HEK293 (cell line): Measurements from ENCODE around the gene BBS9.

ENCODE experiments used
- CTCF ChIA-PET: fragments of 350-600 bp; formaldehyde crosslinking; extraction: SDS; loops from one replicate; lab custom pipeline; 2021; ENCODE audit warnings: antibody characterized with exemption; lab: Yijun Ruan, JAX
- POLR2A ChIA-PET: fragments of 300-600 bp; formaldehyde crosslinking; extraction: SDS; loops from one replicate; lab custom pipeline; 2020; ENCODE audit warnings: antibody characterized with exemption, inconsistent platforms; lab: Yijun Ruan, JAX
- H3K27ac ChIP-seq: fragments of 200-500 bp; sonication (Bioruptor generic); 2 replicates; pipeline ENCODE4 v1.5.1; 2014; ENCODE audit warnings: low read depth, low read length, control low read depth, inconsistent platforms; ENCODE audit errors: extremely low read depth
- H3K36me3 ChIP-seq, 2 experiments: fragments of 200-500 bp in 1 of 2; sonication (Bioruptor generic) in 1 of 2; 1 replicate in 1 of 2; 2 replicates in 1 of 2; pipeline ENCODE4 v1.5.1; 2014 to 2017; ENCODE audit warnings: inconsistent platforms in 2 of 2, low read length in 2 of 2; ENCODE audit not compliant: control insufficient read depth in 2 of 2, insufficient read depth in 1 of 2
- H3K4me1 ChIP-seq: fragments of 200-500 bp; sonication (Bioruptor generic); 2 replicates; pipeline ENCODE4 v1.5.1; 2014; ENCODE audit warnings: mild to moderate bottlenecking, low read length, inconsistent platforms; ENCODE audit not compliant: control insufficient read depth, insufficient read depth
- H3K4me3 ChIP-seq: 2 replicates; pipeline ENCODE4 v1.5.1; 2011; ENCODE audit warnings: low read depth, mild to moderate bottlenecking, control low read depth, low read length, moderate library complexity
- H3K9me3 ChIP-seq: fragments of 200-500 bp; sonication (Bioruptor generic); 2 replicates; pipeline ENCODE4 v1.5.1; 2014; ENCODE audit warnings: low read depth, low read length, inconsistent platforms; ENCODE audit not compliant: control insufficient read depth, insufficient read depth
- BCL11B ChIP-seq: fragments of 450-650 bp; formaldehyde crosslinking; IDR thresholded peaks from 2 replicates; pipeline ENCODE4 v1.5.1; 2016; ENCODE audit warnings: low read depth, missing biosample characterization, missing genetic modification characterization
- KLF7 ChIP-seq: fragments of 450-650 bp; formaldehyde crosslinking; IDR thresholded peaks from 2 replicates; pipeline ENCODE4 v1.5.1; 2016; ENCODE audit warnings: missing biosample characterization, missing genetic modification characterization, borderline replicate concordance
- OSR2 ChIP-seq: fragments of 450-650 bp; formaldehyde crosslinking; IDR thresholded peaks from 2 replicates; pipeline ENCODE4 v1.5.1; 2016; ENCODE audit warnings: missing biosample characterization, missing genetic modification characterization
- SP7 ChIP-seq: fragments of 450-650 bp; formaldehyde crosslinking; IDR thresholded peaks from 2 replicates; pipeline ENCODE4 v1.5.1; 2016; ENCODE audit warnings: missing biosample characterization, missing genetic modification characterization
- TCF7L2 ChIP-seq: IDR thresholded peaks from 2 replicates; pipeline ENCODE4 v1.6.1; 2011; ENCODE audit warnings: low read depth, mild to moderate bottlenecking, inconsistent platforms, low read length, moderate library complexity, borderline replicate concordance
- WT1 ChIP-seq: fragments of 450-650 bp; formaldehyde crosslinking; IDR thresholded peaks from 2 replicates; pipeline ENCODE4 v1.5.1; 2016; ENCODE audit warnings: missing biosample characterization, missing genetic modification characterization
- ZNF132 ChIP-seq: fragments of 450-650 bp; formaldehyde crosslinking; IDR thresholded peaks from 2 replicates; pipeline ENCODE4 v1.5.1; 2017; ENCODE audit warnings: missing biosample characterization, missing genetic modification characterization, borderline replicate concordance
- ZNF19 ChIP-seq: fragments of 450-650 bp; formaldehyde crosslinking; IDR thresholded peaks from 2 replicates; pipeline ENCODE4; 2016; ENCODE audit warnings: missing biosample characterization, missing genetic modification characterization, low read depth
- ZNF558 ChIP-seq: fragments of 450-650 bp; formaldehyde crosslinking; IDR thresholded peaks from 2 replicates; pipeline ENCODE4 v1.5.1; 2016; ENCODE audit warnings: missing biosample characterization, missing genetic modification characterization
- ZNF561 ChIP-seq: fragments of 450-650 bp; IDR thresholded peaks from 2 replicates; pipeline ENCODE4 v1.5.1; 2018; ENCODE audit warnings: missing biosample characterization, missing genetic modification characterization, borderline replicate concordance
- ZSCAN16 ChIP-seq: fragments of 450-650 bp; formaldehyde crosslinking; IDR thresholded peaks from 2 replicates; pipeline ENCODE4 v1.5.1; 2016; ENCODE audit warnings: missing biosample characterization, missing genetic modification characterization
- ZSCAN30 ChIP-seq: fragments of 450-650 bp; IDR thresholded peaks from 2 replicates; pipeline ENCODE4 v1.5.1; 2018; ENCODE audit warnings: missing biosample characterization, mild to moderate bottlenecking, missing genetic modification characterization, moderate library complexity
- TF ChIP-seq, protein P1 (sequence below): fragments of 450-650 bp; formaldehyde crosslinking; IDR thresholded peaks from 2 replicates; pipeline ENCODE4 v1.5.1; 2016; ENCODE audit warnings: missing biosample characterization, missing genetic modification characterization, low read depth
- TF ChIP-seq, protein P2 (sequence below): fragments of 450-650 bp; formaldehyde crosslinking; IDR thresholded peaks from 2 replicates; pipeline ENCODE4 v1.5.1; 2016; ENCODE audit warnings: missing biosample characterization, missing genetic modification characterization, borderline replicate concordance
- TF ChIP-seq, protein P3 (sequence below): fragments of 450-650 bp; formaldehyde crosslinking; IDR thresholded peaks from 2 replicates; pipeline ENCODE4 v1.5.1; 2016; ENCODE audit warnings: missing biosample characterization, missing genetic modification characterization
- TF ChIP-seq, protein P4 (sequence below): fragments of 450-650 bp; formaldehyde crosslinking; IDR thresholded peaks from 2 replicates; pipeline ENCODE4 v1.5.1; 2016; ENCODE audit warnings: missing biosample characterization, missing genetic modification characterization
- TF ChIP-seq, protein P5 (sequence below): fragments of 450-650 bp; IDR thresholded peaks from 2 replicates; pipeline ENCODE4 v1.5.1; 2018; ENCODE audit warnings: missing biosample characterization, mild to moderate bottlenecking, missing genetic modification characterization
- TF ChIP-seq, protein P6 (sequence below): fragments of 450-650 bp; formaldehyde crosslinking; IDR thresholded peaks from 2 replicates; pipeline ENCODE4 v1.5.1; 2017; ENCODE audit warnings: missing biosample characterization, missing genetic modification characterization

Gene BBS9

DNA sequence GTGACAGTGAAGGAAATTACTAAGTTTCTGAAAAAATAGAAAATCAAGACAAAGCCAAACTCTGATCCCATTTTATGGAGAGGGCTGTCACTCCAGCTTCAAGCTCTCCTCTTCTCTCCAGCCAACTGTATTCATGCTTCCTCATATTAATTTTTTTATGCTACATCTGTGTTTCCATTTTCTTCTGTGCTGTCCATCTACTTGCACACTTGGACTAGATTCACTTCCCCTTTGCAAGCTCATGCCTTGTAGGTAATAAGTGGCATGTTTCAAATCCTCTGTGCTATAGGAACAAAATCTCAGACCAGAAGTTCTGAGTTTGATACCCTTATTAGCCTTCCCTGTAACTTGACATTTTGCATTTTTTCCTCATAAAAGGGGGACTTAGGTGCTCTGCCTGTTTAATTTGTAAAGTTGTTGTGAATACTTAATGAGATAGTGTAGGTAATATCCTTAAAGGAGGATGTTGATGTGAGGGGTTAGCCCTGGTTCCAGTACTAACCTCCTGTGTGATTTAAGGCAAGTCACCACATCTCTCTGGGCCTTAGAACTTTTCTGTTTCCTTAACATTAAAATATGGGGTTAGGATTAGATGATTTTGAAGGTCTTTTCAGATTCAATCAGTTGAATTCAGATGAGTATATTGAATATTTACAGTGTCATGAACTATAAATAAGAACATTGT lies 358.8 kb downstream of the BBS9 start (continued):
- TF ChIP-seq, protein P1, sequence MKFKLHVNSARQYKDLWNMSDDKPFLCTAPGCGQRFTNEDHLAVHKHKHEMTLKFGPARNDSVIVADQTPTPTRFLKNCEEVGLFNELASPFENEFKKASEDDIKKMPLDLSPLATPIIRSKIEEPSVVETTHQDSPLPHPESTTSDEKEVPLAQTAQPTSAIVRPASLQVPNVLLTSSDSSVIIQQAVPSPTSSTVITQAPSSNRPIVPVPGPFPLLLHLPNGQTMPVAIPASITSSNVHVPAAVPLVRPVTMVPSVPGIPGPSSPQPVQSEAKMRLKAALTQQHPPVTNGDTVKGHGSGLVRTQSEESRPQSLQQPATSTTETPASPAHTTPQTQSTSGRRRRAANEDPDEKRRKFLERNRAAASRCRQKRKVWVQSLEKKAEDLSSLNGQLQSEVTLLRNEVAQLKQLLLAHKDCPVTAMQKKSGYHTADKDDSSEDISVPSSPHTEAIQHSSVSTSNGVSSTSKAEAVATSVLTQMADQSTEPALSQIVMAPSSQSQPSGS: no peak
- no peak for TF ChIP-seq ZNF561 (tag by site-specific recombination)
- no peak for TF ChIP-seq ZNF132 (tag by site-specific recombination)
- TF ChIP-seq, protein P2, sequence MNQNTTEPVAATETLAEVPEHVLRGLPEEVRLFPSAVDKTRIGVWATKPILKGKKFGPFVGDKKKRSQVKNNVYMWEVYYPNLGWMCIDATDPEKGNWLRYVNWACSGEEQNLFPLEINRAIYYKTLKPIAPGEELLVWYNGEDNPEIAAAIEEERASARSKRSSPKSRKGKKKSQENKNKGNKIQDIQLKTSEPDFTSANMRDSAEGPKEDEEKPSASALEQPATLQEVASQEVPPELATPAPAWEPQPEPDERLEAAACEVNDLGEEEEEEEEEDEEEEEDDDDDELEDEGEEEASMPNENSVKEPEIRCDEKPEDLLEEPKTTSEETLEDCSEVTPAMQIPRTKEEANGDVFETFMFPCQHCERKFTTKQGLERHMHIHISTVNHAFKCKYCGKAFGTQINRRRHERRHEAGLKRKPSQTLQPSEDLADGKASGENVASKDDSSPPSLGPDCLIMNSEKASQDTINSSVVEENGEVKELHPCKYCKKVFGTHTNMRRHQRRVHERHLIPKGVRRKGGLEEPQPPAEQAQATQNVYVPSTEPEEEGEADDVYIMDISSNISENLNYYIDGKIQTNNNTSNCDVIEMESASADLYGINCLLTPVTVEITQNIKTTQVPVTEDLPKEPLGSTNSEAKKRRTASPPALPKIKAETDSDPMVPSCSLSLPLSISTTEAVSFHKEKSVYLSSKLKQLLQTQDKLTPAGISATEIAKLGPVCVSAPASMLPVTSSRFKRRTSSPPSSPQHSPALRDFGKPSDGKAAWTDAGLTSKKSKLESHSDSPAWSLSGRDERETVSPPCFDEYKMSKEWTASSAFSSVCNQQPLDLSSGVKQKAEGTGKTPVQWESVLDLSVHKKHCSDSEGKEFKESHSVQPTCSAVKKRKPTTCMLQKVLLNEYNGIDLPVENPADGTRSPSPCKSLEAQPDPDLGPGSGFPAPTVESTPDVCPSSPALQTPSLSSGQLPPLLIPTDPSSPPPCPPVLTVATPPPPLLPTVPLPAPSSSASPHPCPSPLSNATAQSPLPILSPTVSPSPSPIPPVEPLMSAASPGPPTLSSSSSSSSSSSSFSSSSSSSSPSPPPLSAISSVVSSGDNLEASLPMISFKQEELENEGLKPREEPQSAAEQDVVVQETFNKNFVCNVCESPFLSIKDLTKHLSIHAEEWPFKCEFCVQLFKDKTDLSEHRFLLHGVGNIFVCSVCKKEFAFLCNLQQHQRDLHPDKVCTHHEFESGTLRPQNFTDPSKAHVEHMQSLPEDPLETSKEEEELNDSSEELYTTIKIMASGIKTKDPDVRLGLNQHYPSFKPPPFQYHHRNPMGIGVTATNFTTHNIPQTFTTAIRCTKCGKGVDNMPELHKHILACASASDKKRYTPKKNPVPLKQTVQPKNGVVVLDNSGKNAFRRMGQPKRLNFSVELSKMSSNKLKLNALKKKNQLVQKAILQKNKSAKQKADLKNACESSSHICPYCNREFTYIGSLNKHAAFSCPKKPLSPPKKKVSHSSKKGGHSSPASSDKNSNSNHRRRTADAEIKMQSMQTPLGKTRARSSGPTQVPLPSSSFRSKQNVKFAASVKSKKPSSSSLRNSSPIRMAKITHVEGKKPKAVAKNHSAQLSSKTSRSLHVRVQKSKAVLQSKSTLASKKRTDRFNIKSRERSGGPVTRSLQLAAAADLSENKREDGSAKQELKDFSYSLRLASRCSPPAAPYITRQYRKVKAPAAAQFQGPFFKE (tag by site-specific recombination): no peak
- no peak for TF ChIP-seq ZNF19
- TF ChIP-seq TCF7L2: no peak

DNA sequence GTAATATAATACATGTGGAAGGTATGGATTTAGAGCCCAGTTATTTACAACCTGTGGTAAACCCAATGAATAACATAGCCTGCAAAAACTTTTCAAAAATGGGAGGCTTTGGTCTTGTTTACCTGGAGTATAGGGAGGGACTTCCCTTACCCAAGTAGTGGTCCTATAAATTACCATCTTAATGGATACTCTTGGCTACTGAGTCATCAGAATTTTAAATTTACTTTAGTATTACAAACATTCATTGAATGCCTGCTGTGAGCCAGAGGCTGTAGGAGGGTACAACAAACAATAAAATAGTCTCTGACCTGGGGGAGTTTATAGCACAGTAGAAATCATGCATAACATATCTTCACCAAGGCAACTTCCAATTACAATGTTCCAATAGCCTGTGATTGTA lies 365.1 kb downstream of the BBS9 start:
- POLR2A ChIA-PET: no interaction called here
- CTCF ChIA-PET: interaction anchor here (0.9 to 1.2 kb wide), 2 partner anchors 16 to 35 kb away, joined by 3 read pairs; no protein-coding TSS in a partner anchor
- no peak overlapping the region for H3K27ac ChIP-seq
- H3K4me1 ChIP-seq: peaks cover 16% of the 10 kb centered on the region
- no peak overlapping the region for H3K4me3 ChIP-seq
- H3K36me3 ChIP-seq: no peaks in the 10 kb centered on the region; a peak in 1 of 3 replicates
- no peaks in the 10 kb centered on the region for H3K9me3 ChIP-seq
- TF ChIP-seq, protein P3, sequence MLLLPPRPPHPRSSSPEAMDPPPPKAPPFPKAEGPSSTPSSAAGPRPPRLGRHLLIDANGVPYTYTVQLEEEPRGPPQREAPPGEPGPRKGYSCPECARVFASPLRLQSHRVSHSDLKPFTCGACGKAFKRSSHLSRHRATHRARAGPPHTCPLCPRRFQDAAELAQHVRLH: no peak
- TF ChIP-seq, protein P4, sequence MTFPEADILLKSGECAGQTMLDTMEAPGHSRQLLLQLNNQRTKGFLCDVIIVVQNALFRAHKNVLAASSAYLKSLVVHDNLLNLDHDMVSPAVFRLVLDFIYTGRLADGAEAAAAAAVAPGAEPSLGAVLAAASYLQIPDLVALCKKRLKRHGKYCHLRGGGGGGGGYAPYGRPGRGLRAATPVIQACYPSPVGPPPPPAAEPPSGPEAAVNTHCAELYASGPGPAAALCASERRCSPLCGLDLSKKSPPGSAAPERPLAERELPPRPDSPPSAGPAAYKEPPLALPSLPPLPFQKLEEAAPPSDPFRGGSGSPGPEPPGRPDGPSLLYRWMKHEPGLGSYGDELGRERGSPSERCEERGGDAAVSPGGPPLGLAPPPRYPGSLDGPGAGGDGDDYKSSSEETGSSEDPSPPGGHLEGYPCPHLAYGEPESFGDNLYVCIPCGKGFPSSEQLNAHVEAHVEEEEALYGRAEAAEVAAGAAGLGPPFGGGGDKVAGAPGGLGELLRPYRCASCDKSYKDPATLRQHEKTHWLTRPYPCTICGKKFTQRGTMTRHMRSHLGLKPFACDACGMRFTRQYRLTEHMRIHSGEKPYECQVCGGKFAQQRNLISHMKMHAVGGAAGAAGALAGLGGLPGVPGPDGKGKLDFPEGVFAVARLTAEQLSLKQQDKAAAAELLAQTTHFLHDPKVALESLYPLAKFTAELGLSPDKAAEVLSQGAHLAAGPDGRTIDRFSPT: no peak
- TF ChIP-seq ZSCAN16 (tag by site-specific recombination): no peak
- TF ChIP-seq OSR2: peak; percentile 62
- no peak for TF ChIP-seq ZSCAN30
- TF ChIP-seq BCL11B (tag by site-specific recombination): no peak
- TF ChIP-seq SP7: peak; percentile 85
- TF ChIP-seq ZNF558 (tag by site-specific recombination): no peak
- peak; percentile 96 for TF ChIP-seq WT1
- TF ChIP-seq, protein P5, sequence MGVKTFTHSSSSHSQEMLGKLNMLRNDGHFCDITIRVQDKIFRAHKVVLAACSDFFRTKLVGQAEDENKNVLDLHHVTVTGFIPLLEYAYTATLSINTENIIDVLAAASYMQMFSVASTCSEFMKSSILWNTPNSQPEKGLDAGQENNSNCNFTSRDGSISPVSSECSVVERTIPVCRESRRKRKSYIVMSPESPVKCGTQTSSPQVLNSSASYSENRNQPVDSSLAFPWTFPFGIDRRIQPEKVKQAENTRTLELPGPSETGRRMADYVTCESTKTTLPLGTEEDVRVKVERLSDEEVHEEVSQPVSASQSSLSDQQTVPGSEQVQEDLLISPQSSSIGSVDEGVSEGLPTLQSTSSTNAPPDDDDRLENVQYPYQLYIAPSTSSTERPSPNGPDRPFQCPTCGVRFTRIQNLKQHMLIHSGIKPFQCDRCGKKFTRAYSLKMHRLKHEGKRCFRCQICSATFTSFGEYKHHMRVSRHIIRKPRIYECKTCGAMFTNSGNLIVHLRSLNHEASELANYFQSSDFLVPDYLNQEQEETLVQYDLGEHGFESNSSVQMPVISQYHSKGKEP: 0 out of 2 replicates have a peak, but pooled peaks have one; percentile 32
- TF ChIP-seq KLF7 (tag by site-specific recombination): no peak
- TF ChIP-seq, protein P6, sequence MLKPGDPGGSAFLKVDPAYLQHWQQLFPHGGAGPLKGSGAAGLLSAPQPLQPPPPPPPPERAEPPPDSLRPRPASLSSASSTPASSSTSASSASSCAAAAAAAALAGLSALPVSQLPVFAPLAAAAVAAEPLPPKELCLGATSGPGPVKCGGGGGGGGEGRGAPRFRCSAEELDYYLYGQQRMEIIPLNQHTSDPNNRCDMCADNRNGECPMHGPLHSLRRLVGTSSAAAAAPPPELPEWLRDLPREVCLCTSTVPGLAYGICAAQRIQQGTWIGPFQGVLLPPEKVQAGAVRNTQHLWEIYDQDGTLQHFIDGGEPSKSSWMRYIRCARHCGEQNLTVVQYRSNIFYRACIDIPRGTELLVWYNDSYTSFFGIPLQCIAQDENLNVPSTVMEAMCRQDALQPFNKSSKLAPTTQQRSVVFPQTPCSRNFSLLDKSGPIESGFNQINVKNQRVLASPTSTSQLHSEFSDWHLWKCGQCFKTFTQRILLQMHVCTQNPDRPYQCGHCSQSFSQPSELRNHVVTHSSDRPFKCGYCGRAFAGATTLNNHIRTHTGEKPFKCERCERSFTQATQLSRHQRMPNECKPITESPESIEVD (tag by site-specific recombination): 0 out of 2 replicates have a peak, but pooled peaks have one; percentile 41
